GM08714 (cell line): ENCODE data around the gene NMNAT2.

Source experiments
- H3K4me3 ChIP-seq: fragments of 200-500 bp; sonication (Bioruptor generic); 2 replicates; pipeline ENCODE4 v1.5.1; 2014; ENCODE audit warnings: mild to moderate bottlenecking, low read length, inconsistent platforms
- ZNF274 ChIP-seq: IDR thresholded peaks from 2 replicates; pipeline ENCODE4 v1.6.1; 2012; ENCODE audit warnings: mild to moderate bottlenecking, low read depth, low read length

The NMNAT2 gene

GRCh38 chr1:183417772-183418491, at the start of gene NMNAT2:
Gene NMNAT2 (minus strand): TSS chr1:183418380. CDS start chr1:183418267, 113 bp downstream.
- H3K4me3 ChIP-seq, result no peak within 1 kb of the TSS
- no peak for TF ChIP-seq ZNF274

DNA sequence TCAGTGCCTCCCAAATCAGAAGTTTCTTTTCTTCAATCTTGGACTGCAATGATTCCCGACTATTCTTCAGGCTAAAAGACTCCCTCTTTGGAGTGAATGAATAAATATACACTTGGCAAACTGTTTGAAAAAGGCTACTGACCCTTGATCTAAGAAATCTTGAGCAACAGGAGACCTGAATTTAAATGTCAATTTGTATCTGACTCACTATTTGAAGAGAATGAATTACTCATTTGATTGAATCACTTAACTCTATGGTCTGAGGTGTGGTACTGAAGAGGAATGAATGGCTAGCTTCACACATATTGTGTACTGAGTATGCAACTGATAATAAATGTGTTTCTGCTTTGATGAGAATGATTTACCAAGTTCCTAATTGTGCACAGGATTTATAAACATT, 49.5 kb upstream of the NMNAT2 start:
- no peak for TF ChIP-seq ZNF274
- H3K4me3 ChIP-seq, result no peak overlapping the region

GRCh38 chr1:183466781-183467180, 48.6 kb upstream of the NMNAT2 start:
- no peak for TF ChIP-seq ZNF274
- H3K4me3 ChIP-seq, result no peak overlapping the region

DNA sequence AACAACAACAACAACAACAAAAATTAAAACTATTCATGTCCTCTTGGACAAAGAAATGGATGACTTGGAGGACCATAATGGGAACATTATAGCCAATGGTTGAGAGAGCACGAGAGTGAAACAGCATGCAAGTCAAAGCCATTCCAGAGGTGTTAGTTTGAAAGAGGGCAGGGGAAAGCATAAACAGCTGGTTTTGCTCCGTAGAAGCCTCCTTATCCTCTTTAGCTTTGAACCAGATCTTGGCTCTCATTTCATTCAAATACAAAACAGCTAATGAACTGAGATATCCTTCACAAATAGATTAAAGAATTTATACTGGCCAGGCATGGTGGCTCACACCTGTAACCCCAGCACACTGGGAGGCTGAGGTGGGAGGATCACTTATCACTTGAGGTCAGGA, 45.4 kb upstream of the NMNAT2 start:
- no peak overlapping the region for H3K4me3 ChIP-seq
- TF ChIP-seq ZNF274, result no peak

DNA sequence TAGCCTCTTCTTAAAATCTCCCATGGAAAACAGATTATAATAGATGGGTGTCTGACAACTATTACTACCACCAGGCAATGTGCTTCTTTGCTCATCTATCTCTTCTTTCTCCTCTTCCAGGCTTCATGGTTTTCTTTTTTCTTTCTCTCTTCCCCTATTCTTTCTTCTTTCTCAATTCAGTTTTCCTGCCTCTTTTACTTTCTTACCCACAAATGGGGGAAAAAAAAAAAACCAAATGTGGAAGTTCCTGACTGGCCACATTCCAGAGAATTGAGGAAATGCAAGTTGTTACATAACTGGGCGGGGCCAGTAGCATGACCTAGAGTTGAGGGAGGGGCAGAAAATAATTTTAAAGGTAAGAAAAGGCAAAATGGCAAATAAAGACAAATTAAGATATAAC, 43.2 kb upstream of the NMNAT2 start:
- no peak overlapping the region for H3K4me3 ChIP-seq
- TF ChIP-seq ZNF274, result no peak

DNA sequence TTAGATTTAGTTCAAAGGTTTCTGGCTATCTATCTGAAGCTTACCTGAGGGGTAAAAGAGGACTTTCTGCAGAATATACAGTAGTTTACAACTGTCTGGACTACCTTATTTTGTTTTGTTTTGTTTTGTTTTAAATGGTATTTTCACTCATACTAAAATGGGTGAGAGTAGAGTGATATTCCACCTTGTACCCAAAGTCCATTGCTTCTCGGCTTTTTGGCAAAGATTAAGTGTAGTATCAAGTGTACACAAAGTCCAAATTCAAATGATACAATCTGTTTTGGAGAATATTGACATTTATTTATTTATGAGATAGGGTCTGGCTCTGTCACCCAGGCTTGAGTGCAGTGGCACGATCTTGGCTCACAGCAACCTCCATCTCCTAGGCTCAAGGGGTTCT, 42.4 kb upstream of the NMNAT2 start:
- H3K4me3 ChIP-seq, result no peak overlapping the region
- TF ChIP-seq ZNF274, result no peak

- H3K4me3 ChIP-seq, result no peak overlapping the region
- TF ChIP-seq ZNF274, result no peak
These were observed 39.3 kb upstream of the NMNAT2 start for GRCh38 chr1:183457449-183457848.

GRCh38 chr1:183456826-183457225, 38.6 kb upstream of the NMNAT2 start:
- TF ChIP-seq ZNF274, result no peak
- no peak overlapping the region for H3K4me3 ChIP-seq

DNA sequence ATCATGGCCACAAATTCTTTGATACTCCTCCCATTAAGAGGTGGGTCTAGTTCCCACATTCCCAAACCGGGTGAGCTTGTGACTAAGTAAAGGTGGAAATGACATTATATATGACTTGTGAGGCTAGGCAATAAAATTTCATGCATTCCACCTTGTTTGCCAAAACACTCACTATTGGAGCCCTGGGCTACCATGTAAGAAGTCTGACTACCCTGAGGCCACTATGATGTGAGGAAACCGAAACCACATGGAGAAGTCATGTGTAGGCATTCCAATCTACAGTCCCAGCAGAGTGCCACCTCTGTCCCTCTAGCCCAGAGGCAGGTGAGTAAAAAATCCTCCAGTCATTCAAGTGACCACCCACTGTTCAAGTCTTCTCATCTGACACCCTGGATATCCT, 36.2 kb upstream of the NMNAT2 start:
- H3K4me3 ChIP-seq, result no peak overlapping the region
- TF ChIP-seq ZNF274, result no peak

- no peak for TF ChIP-seq ZNF274
- no peak overlapping the region for H3K4me3 ChIP-seq
These were observed 31.9 kb upstream of the NMNAT2 start for GRCh38 chr1:183450093-183450492.

- H3K4me3 ChIP-seq, result no peak overlapping the region
- no peak for TF ChIP-seq ZNF274
These were observed 31.1 kb upstream of the NMNAT2 start for GRCh38 chr1:183449223-183449770.

DNA sequence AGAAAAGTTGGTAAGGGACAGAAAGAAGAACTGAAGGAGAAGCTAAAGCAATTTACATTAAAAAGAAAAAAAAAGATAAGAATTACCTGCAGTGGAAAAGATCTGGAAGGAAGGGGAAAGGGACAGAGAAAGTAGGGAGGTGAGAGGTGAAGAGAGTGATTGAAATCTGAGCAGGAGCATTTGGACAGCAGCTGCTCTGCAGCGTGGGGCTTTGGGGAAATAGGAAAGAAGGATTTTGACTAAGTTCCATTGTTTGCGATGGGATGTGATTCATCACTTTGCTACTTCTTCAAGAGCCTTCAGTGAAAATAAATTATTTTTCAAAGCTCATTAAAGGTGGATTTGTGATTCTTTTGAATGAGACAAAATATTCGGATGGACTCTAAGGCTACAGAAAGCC, 26.1 kb upstream of the NMNAT2 start:
- TF ChIP-seq ZNF274, result no peak
- no peak overlapping the region for H3K4me3 ChIP-seq

DNA sequence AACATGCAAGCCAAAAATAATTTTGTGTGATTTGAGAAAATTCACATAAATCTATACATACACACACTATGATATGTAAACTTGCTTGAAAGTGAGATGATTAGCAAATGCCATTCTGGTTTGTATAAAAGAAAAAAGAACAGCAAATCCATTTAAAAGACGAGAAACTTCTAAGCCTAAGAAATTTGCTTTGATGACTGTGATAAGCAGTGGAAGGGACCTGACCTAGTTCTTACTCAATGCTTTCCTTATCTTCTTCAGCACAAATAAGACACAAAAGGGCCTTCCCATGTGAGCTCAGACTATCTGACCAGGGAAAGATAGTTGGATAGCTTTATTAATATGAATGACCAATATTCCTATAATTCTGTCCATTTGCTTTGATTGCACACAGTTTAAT, 25.3 kb upstream of the NMNAT2 start:
- no peak for TF ChIP-seq ZNF274
- H3K4me3 ChIP-seq, result no peak overlapping the region

- H3K4me3 ChIP-seq, result no peak overlapping the region
- no peak for TF ChIP-seq ZNF274
These were observed 24.8 kb upstream of the NMNAT2 start for GRCh38 chr1:183443011-183443410.

GRCh38 chr1:183438060-183438459, 19.9 kb upstream of the NMNAT2 start:
- H3K4me3 ChIP-seq, result no peak overlapping the region

GRCh38 chr1:183435497-183435896, 17.3 kb upstream of the NMNAT2 start:
- no peak for TF ChIP-seq ZNF274
- no peak overlapping the region for H3K4me3 ChIP-seq

More at GRCh38 chr1:183438060-183438459, 19.9 kb upstream of the NMNAT2 start:
- TF ChIP-seq ZNF274, result no peak

DNA sequence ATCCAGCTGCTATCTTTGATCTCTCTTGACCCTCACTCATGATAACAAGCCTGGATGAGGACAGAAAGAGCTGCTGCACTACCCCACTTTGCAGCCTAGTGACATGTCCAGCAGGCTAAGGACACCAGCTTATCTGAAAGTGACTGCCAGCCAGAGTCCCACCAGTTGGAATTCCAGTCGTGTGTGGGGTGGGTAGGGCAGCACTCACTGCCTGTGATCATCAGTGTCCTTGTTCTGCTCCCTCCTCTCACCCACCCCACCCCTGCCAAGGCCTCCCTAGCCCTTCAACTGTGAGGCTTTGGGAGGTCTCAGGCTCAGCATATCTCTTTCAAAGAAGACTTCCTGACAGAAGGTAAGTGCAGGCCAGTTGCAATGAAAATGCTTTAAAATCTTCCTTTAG, 15.5 kb upstream of the NMNAT2 start:
- no peak for TF ChIP-seq ZNF274
- no peak overlapping the region for H3K4me3 ChIP-seq
